Rectal smooth muscle tissue (tissue), 1 donor: ENCODE data around the gene PACRG.

ENCODE experiments used
- H3K27ac ChIP-seq: one replicate; pipeline ENCODE4 v1.7.0; 2013; ENCODE audit warnings: low read depth, low read length, inconsistent platforms
- H3K27me3 ChIP-seq: one replicate; pipeline ENCODE4 v1.7.0; 2013; ENCODE audit warnings: low read length; ENCODE audit not compliant: control insufficient read depth, insufficient read depth
- H3K36me3 ChIP-seq: one replicate; pipeline ENCODE4 v1.7.0; 2013; ENCODE audit warnings: low read length; ENCODE audit not compliant: control insufficient read depth, insufficient read depth
- H3K4me1 ChIP-seq: one replicate; pipeline ENCODE4 v1.7.0; 2013; ENCODE audit warnings: low read length; ENCODE audit not compliant: control insufficient read depth, insufficient read depth
- H3K4me3 ChIP-seq: one replicate; pipeline ENCODE4 v1.7.0; 2013; ENCODE audit warnings: low read length
- H3K9ac ChIP-seq: one replicate; pipeline ENCODE4 v1.7.0; 2013; ENCODE audit warnings: low read length

PACRG gene

GRCh38 chr6:163354761-163355425 lies 627.1 kb downstream of the PACRG start:
- no peak overlapping the region for H3K9ac ChIP-seq
- H3K27ac ChIP-seq: no peak overlapping the region
- H3K36me3 ChIP-seq: no peaks in the 10 kb centered on the region
- no peaks in the 10 kb centered on the region for H3K4me1 ChIP-seq
- H3K4me3 ChIP-seq: peak overlapping the region; percentile 33
- no peaks in the 10 kb centered on the region for H3K27me3 ChIP-seq

DNA sequence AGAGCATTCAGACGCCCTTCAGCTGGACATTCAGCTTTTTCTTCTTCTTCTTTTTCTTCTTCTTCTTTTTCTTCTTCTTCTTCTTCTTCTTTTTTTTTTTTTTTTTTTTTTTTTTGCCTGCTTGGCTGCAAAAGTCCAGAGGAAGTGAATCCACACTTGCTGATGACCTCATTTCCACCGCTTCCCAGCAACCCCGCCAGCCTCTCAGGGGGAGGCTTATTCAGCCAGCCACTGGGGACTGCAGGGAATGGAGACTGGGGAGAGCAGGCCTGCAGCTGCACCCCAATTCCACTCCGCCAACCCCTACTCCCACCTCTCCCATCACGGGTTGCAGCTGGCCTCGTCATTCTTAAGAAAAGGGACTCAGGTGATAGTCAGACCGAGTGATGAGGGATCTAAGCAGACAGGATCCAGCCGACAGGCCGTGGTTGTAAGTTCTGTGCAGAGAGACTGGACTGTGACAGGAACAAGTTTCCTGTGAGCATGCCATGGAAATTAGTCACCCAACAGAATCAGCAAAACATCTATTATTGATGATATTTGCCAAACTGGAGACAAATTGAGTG lies 627.7 kb downstream of the PACRG start:
- no peaks in the 10 kb centered on the region for H3K4me1 ChIP-seq
- peak overlapping the region; percentile 33 for H3K4me3 ChIP-seq
- no peaks in the 10 kb centered on the region for H3K36me3 ChIP-seq
- H3K27me3 ChIP-seq: no peaks in the 10 kb centered on the region
- H3K9ac ChIP-seq: no peak overlapping the region
- H3K27ac ChIP-seq: peak overlapping the region; percentile 58

DNA sequence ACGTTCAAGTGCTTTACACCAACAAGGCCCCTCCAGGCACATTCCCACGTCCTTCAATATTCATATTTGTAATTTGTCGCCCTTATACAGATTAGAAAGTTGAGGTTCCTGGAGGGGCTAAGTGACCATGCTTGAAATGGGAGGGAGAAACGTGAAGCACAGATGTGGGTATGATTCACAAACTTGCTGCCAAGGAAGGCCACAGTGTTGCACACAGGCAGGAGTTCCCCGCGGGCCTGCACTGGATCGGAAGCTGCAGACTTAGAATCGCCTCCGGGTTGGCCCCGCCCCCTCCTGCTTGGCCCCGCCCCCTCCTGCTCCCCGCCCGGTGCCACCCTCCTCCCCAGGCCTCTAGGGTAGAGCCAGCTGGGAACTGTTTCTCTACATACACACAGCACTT lies 628.5 kb downstream of the PACRG start:
- H3K4me1 ChIP-seq: no peaks in the 10 kb centered on the region
- no peaks in the 10 kb centered on the region for H3K36me3 ChIP-seq
- no peak overlapping the region for H3K4me3 ChIP-seq
- H3K9ac ChIP-seq: no peak overlapping the region
- no peaks in the 10 kb centered on the region for H3K27me3 ChIP-seq
- H3K27ac ChIP-seq: peak overlapping the region; percentile 58

DNA sequence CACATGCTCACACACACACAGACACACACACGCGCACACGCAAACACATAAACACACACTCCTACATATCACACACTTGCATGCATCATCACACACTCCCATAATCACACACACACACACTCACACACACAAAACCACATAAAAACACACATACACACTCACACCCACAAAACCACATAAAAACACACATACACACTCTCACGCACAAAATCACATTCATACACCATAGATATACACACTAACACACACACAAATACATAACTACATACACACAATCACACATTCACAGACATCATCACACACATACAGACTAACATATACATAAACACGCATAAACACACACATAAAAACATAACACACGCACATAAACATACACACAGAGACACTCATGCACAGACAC lies 629.0 kb downstream of the PACRG start:
- Histone ChIP-seq H3K27me3 (no peaks in the 10 kb centered on the region), H3K9ac (no peak overlapping the region)

GRCh38 chr6:163364641-163365040 lies 636.9 kb downstream of the PACRG start:
- Histone ChIP-seq H3K36me3 (no peaks in the 10 kb centered on the region), H3K27me3 (no peaks in the 10 kb centered on the region), H3K4me3 (no peak overlapping the region), H3K4me1 (no peaks in the 10 kb centered on the region), H3K27ac (no peak overlapping the region), H3K9ac (no peak overlapping the region)

More for the DNA sequence above, 629.0 kb downstream of the PACRG start:
- H3K36me3 ChIP-seq: no peaks in the 10 kb centered on the region
- H3K4me1 ChIP-seq: no peaks in the 10 kb centered on the region
- H3K4me3 ChIP-seq: no peak overlapping the region
- H3K27ac ChIP-seq: no peak overlapping the region
